SK-N-SH treated with all-trans-retinoic acid at 6 μM for 48 hours (cell line): Measurements from ENCODE around the gene MGME1.

ENCODE experiments used
- BACH2 ChIP-seq: fragments of 250-450 bp; sonication (Bioruptor Pico); IDR thresholded peaks from 2 replicates; pipeline ENCODE4 v1.9.0; 2021; ENCODE audit warnings: mild to moderate bottlenecking, borderline replicate concordance
- CSRNP3 ChIP-seq: fragments of 250-450 bp; sonication (Bioruptor Pico); IDR thresholded peaks from 2 replicates; pipeline ENCODE4 v1.5.1; 2021; ENCODE audit warnings: mild to moderate bottlenecking, moderate library complexity
- ISL1 ChIP-seq: fragments of 250-450 bp; sonication (Bioruptor Pico); IDR thresholded peaks from 2 replicates; pipeline ENCODE4 v2.1.2; 2022; ENCODE audit warnings: mild to moderate bottlenecking, moderate library complexity
- OSR1 ChIP-seq: fragments of 250-450 bp; sonication (Bioruptor Pico); IDR thresholded peaks from 2 replicates; pipeline ENCODE4 v1.8.0; 2022; ENCODE audit warnings: moderate library complexity, mild to moderate bottlenecking, inconsistent platforms
- RARB ChIP-seq: fragments of 250-450 bp; sonication (Bioruptor Pico); IDR thresholded peaks from 2 replicates; pipeline ENCODE4 v1.8.0; 2021; ENCODE audit warnings: mild to moderate bottlenecking, moderate library complexity
- TCF4 ChIP-seq: fragments of 250-450 bp; sonication (Bioruptor Pico); IDR thresholded peaks from 2 replicates; pipeline ENCODE4 v1.8.0; 2021; ENCODE audit warnings: mild to moderate bottlenecking, moderate library complexity, borderline replicate concordance
- TOX ChIP-seq: fragments of 250-450 bp; sonication (Bioruptor Pico); IDR thresholded peaks from 2 replicates; pipeline ENCODE4 v1.8.0; 2021; ENCODE audit warnings: mild to moderate bottlenecking, moderate library complexity, borderline replicate concordance
- ZFP3 ChIP-seq: fragments of 250-450 bp; sonication (Bioruptor Pico); IDR thresholded peaks from 2 replicates; pipeline ENCODE4 v1.5.0; 2020; ENCODE audit warnings: mild to moderate bottlenecking, moderate library complexity
- ZNF70 ChIP-seq: fragments of 450-650 bp; formaldehyde crosslinking; IDR thresholded peaks from 2 replicates; pipeline ENCODE4 v1.5.0; 2020; ENCODE audit warnings: mild to moderate bottlenecking, moderate library complexity
- TF ChIP-seq, protein P1 (sequence below): fragments of 250-450 bp; sonication (Bioruptor Pico); IDR thresholded peaks from 2 replicates; pipeline ENCODE4 v1.8.0; 2020; ENCODE audit warnings: mild to moderate bottlenecking, moderate library complexity, borderline replicate concordance
- TF ChIP-seq, protein P2 (sequence below): fragments of 250-450 bp; sonication (Bioruptor Pico); IDR thresholded peaks from 2 replicates; pipeline ENCODE4 v1.5.0; 2020; ENCODE audit warnings: mild to moderate bottlenecking, moderate library complexity
- TF ChIP-seq, protein P3 (sequence below): fragments of 250-450 bp; sonication (Bioruptor Pico); IDR thresholded peaks from 2 replicates; pipeline ENCODE4 v1.5.1; 2020; ENCODE audit warnings: low read depth, mild to moderate bottlenecking, moderate library complexity

- TF ChIP-seq OSR1 (CRISPR knock-in tag) (no peak), RARB (CRISPR knock-in tag) (no peak), ZNF70 (no peak), ZFP3 (no peak), BACH2 (CRISPR knock-in tag) (no peak), ISL1 (CRISPR knock-in tag) (no peak), TOX (CRISPR knock-in tag) (no peak), TCF4 (CRISPR knock-in tag) (no peak), CSRNP3 (no peak)
- TF ChIP-seq, protein P1, sequence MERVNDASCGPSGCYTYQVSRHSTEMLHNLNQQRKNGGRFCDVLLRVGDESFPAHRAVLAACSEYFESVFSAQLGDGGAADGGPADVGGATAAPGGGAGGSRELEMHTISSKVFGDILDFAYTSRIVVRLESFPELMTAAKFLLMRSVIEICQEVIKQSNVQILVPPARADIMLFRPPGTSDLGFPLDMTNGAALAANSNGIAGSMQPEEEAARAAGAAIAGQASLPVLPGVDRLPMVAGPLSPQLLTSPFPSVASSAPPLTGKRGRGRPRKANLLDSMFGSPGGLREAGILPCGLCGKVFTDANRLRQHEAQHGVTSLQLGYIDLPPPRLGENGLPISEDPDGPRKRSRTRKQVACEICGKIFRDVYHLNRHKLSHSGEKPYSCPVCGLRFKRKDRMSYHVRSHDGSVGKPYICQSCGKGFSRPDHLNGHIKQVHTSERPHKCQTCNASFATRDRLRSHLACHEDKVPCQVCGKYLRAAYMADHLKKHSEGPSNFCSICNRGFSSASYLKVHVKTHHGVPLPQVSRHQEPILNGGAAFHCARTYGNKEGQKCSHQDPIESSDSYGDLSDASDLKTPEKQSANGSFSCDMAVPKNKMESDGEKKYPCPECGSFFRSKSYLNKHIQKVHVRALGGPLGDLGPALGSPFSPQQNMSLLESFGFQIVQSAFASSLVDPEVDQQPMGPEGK = no peak
- TF ChIP-seq, protein P2, sequence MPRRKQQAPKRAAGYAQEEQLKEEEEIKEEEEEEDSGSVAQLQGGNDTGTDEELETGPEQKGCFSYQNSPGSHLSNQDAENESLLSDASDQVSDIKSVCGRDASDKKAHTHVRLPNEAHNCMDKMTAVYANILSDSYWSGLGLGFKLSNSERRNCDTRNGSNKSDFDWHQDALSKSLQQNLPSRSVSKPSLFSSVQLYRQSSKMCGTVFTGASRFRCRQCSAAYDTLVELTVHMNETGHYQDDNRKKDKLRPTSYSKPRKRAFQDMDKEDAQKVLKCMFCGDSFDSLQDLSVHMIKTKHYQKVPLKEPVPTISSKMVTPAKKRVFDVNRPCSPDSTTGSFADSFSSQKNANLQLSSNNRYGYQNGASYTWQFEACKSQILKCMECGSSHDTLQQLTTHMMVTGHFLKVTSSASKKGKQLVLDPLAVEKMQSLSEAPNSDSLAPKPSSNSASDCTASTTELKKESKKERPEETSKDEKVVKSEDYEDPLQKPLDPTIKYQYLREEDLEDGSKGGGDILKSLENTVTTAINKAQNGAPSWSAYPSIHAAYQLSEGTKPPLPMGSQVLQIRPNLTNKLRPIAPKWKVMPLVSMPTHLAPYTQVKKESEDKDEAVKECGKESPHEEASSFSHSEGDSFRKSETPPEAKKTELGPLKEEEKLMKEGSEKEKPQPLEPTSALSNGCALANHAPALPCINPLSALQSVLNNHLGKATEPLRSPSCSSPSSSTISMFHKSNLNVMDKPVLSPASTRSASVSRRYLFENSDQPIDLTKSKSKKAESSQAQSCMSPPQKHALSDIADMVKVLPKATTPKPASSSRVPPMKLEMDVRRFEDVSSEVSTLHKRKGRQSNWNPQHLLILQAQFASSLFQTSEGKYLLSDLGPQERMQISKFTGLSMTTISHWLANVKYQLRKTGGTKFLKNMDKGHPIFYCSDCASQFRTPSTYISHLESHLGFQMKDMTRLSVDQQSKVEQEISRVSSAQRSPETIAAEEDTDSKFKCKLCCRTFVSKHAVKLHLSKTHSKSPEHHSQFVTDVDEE = no peak
- TF ChIP-seq, protein P3, sequence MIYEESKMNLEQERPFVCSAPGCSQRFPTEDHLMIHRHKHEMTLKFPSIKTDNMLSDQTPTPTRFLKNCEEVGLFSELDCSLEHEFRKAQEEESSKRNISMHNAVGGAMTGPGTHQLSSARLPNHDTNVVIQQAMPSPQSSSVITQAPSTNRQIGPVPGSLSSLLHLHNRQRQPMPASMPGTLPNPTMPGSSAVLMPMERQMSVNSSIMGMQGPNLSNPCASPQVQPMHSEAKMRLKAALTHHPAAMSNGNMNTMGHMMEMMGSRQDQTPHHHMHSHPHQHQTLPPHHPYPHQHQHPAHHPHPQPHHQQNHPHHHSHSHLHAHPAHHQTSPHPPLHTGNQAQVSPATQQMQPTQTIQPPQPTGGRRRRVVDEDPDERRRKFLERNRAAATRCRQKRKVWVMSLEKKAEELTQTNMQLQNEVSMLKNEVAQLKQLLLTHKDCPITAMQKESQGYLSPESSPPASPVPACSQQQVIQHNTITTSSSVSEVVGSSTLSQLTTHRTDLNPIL (CRISPR knock-in tag) = no peak
Observed at GRCh38 chr20:17998446-17998845, 29.6 kb downstream of the MGME1 start.
